ENCODE data around the gene NID1. TPM values are rescaled to one million over a fixed set of nuclear protein-coding genes. Genes with fewer than 3 reads are reported as not detected.

NID1 gene
- total RNA-seq, 1 experiment from 2014 or later = 0.32 TPM

DNA sequence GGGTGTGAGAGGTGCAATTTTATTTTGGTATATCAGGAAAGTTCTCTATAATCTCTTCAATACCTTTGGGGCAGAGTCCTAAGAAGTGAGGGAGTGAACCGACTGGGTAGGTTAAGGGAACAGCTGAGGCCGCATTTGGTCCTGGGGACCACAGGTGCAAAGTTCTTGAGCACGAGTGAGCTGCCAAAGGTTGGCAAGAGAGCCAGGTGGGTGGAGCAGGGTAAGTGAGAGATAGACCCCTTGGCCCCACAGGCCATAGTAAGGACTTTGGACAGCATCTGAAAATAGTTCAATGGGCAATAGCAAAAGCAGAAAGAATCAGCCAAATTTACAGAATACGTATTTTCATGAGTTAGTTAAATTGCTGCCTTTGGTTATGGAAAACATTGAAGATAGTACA lies 11.0 kb upstream of the NID1 start:
- no TSS peak for BruUV-seq (replicated peaks)
- H3K4me1 ChIP-seq (ENCODE audit: control insufficient read depth in 1 of 2, insufficient read depth in 2 of 2, low read length in 2 of 2) = no peaks in the 10 kb centered on the region
- H3K9ac ChIP-seq (ENCODE audit: low read length) = no peak overlapping the region
- no peak overlapping the region for H2AFZ ChIP-seq (ENCODE audit: low read depth, low read length, poor library complexity, severe bottlenecking)
- ChIA-PET POLR2A (no interaction called here), RAD21 (ENCODE audit: low non-redundant PET in 1 of 2, low total read pairs in 2 of 2, uncharacterized antibody in 2 of 2, unreplicated experiment in 2 of 2) (no interaction called here), CTCF (no interaction called here)
- H3K27me3 ChIP-seq (ENCODE audit: insufficient read depth, low read length) = no peaks in the 10 kb centered on the region
- H3K36me3 ChIP-seq (ENCODE audit: control insufficient read depth in 1 of 2, insufficient read depth in 2 of 2, low read length in 2 of 2) = no peaks in the 10 kb centered on the region
- H3K4me2 ChIP-seq (ENCODE audit: low read length) = no peak overlapping the region
- H3K9me3 ChIP-seq (ENCODE audit: control insufficient read depth in 1 of 2, insufficient read depth in 1 of 2, low read depth in 1 of 2, low read length in 2 of 2) = no peaks in the 10 kb centered on the region
- H3K79me2 ChIP-seq (ENCODE audit: insufficient read depth, low read length) = no peaks in the 10 kb centered on the region
- H3K4me3 ChIP-seq (replicated peaks in 1 of 2; ENCODE audit: low read depth in 1 of 2, low read length in 2 of 2) = no peak overlapping the region
- no peak for TF ChIP-seq CEBPB (IDR thresholded peaks at IDR 0.05; ENCODE audit: low read depth)
- no peak for TF ChIP-seq EGR1 (IDR thresholded peaks at IDR 0.05; ENCODE audit: low read depth)
- no peak for TF ChIP-seq SIN3A (IDR thresholded peaks at IDR 0.05; ENCODE audit: low read depth)
- no peak for TF ChIP-seq JUND (IDR thresholded peaks at IDR 0.05)
- no peak for TF ChIP-seq TCF7L2 (IDR thresholded peaks at IDR 0.05; ENCODE audit: borderline replicate concordance, extremely low read depth, insufficient read depth, insufficient read length)
- no peak for TF ChIP-seq ELF1 (IDR thresholded peaks at IDR 0.05; ENCODE audit: borderline replicate concordance, low read depth)
- no peak for TF ChIP-seq ZFX (IDR thresholded peaks at IDR 0.05)
- no peak for TF ChIP-seq YY1 (IDR thresholded peaks at IDR 0.05; ENCODE audit: extremely low read depth, insufficient replicate concordance, low read depth, low read length)
- TF ChIP-seq POLR2A (IDR thresholded peaks at IDR 0.05; ENCODE audit: borderline replicate concordance, extremely low read depth, insufficient read depth, insufficient read length) = no peak
- TF ChIP-seq, protein P1, sequence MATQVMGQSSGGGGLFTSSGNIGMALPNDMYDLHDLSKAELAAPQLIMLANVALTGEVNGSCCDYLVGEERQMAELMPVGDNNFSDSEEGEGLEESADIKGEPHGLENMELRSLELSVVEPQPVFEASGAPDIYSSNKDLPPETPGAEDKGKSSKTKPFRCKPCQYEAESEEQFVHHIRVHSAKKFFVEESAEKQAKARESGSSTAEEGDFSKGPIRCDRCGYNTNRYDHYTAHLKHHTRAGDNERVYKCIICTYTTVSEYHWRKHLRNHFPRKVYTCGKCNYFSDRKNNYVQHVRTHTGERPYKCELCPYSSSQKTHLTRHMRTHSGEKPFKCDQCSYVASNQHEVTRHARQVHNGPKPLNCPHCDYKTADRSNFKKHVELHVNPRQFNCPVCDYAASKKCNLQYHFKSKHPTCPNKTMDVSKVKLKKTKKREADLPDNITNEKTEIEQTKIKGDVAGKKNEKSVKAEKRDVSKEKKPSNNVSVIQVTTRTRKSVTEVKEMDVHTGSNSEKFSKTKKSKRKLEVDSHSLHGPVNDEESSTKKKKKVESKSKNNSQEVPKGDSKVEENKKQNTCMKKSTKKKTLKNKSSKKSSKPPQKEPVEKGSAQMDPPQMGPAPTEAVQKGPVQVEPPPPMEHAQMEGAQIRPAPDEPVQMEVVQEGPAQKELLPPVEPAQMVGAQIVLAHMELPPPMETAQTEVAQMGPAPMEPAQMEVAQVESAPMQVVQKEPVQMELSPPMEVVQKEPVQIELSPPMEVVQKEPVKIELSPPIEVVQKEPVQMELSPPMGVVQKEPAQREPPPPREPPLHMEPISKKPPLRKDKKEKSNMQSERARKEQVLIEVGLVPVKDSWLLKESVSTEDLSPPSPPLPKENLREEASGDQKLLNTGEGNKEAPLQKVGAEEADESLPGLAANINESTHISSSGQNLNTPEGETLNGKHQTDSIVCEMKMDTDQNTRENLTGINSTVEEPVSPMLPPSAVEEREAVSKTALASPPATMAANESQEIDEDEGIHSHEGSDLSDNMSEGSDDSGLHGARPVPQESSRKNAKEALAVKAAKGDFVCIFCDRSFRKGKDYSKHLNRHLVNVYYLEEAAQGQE (IDR thresholded peaks at IDR 0.05; ENCODE audit: low read depth) = no peak
- TF ChIP-seq EZH2 (IDR thresholded peaks at IDR 0.05) = no peak
- TF ChIP-seq, protein P2, sequence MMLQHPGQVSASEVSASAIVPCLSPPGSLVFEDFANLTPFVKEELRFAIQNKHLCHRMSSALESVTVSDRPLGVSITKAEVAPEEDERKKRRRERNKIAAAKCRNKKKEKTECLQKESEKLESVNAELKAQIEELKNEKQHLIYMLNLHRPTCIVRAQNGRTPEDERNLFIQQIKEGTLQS (IDR thresholded peaks at IDR 0.05) = no peak
- TF ChIP-seq, protein P3, sequence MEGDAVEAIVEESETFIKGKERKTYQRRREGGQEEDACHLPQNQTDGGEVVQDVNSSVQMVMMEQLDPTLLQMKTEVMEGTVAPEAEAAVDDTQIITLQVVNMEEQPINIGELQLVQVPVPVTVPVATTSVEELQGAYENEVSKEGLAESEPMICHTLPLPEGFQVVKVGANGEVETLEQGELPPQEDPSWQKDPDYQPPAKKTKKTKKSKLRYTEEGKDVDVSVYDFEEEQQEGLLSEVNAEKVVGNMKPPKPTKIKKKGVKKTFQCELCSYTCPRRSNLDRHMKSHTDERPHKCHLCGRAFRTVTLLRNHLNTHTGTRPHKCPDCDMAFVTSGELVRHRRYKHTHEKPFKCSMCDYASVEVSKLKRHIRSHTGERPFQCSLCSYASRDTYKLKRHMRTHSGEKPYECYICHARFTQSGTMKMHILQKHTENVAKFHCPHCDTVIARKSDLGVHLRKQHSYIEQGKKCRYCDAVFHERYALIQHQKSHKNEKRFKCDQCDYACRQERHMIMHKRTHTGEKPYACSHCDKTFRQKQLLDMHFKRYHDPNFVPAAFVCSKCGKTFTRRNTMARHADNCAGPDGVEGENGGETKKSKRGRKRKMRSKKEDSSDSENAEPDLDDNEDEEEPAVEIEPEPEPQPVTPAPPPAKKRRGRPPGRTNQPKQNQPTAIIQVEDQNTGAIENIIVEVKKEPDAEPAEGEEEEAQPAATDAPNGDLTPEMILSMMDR (IDR thresholded peaks at IDR 0.05 in 2 of 3, conservative IDR thresholded peaks at IDR 0.05 in 1 of 3; ENCODE audit: borderline replicate concordance in 1 of 3, insufficient read depth in 1 of 3, low read depth in 2 of 3, low read length in 2 of 3) = no peak
- TF ChIP-seq SP1 (IDR thresholded peaks at IDR 0.05; ENCODE audit: low read depth) = no peak
- TF ChIP-seq CBX3 (IDR thresholded peaks at IDR 0.05; ENCODE audit: low read depth) = no peak
- no peak for TF ChIP-seq EZH2phosphoT487 (IDR thresholded peaks at IDR 0.05; ENCODE audit: borderline replicate concordance)
- TF ChIP-seq RAD21 (IDR thresholded peaks at IDR 0.05; ENCODE audit: low read depth) = no peak
- no peak for TF ChIP-seq POLR2AphosphoS5 (IDR thresholded peaks at IDR 0.05; ENCODE audit: low read depth, low read length)
- DNase-seq (ENCODE audit: low read depth, low spot score) = no peak
- no peaks in the 10 kb centered on the region for H4K20me1 ChIP-seq (ENCODE audit: insufficient read depth)
- intact Hi-C loops (cut with micrococcal nuclease) = no loop called here
- ATAC-seq = no peak
- no peak overlapping the region for H3K27ac ChIP-seq (ENCODE audit: low read depth, low read length)
- H3K9me2 ChIP-seq (ENCODE audit: insufficient read depth) = no peaks in the 10 kb centered on the region

Data from HCT116 (cell line).